Suprapubic skin (tissue), 4 donors: ENCODE measurements around the gene TMEM245. TPM values are rescaled to one million over a fixed set of nuclear protein-coding genes. Genes with fewer than 3 reads are reported as not detected.

ENCODE experiments used
- DNase-seq, 2 donors: peaks; one replicate each; pipeline ENCODE4 v3.0.0-alpha.2; 2019; ENCODE audit warnings: low spot score in 2 of 2
- H3K27ac ChIP-seq: fragments of 200-600 bp; sonication (generic); one replicate; pipeline ENCODE4 v1.5.1; 2019
- H3K27me3 ChIP-seq: fragments of 200-600 bp; sonication (generic); one replicate; pipeline ENCODE4 v1.5.1; 2019
- H3K36me3 ChIP-seq: fragments of 200-600 bp; sonication (generic); one replicate; pipeline ENCODE4 v1.5.1; 2019
- H3K4me1 ChIP-seq: fragments of 200-600 bp; sonication (generic); one replicate; pipeline ENCODE4 v1.5.1; 2019
- H3K4me3 ChIP-seq: fragments of 200-600 bp; sonication (generic); one replicate; pipeline ENCODE4 v1.5.1; 2019; ENCODE audit warnings: mild to moderate bottlenecking
- H3K9me3 ChIP-seq: fragments of 200-600 bp; sonication (generic); one replicate; pipeline ENCODE4 v1.5.1; 2019
- CTCF ChIP-seq, 2 donors: fragments of 200-600 bp in 1 of 2; fragments of 450-650 bp in 1 of 2; sonication (generic) in 1 of 2; IDR thresholded peaks; one replicate each; pipeline ENCODE4 v1.5.1; 2016 to 2019; ENCODE audit warnings: antibody characterized with exemption in 2 of 2, mild to moderate bottlenecking in 1 of 2, moderate library complexity in 1 of 2
- EP300 ChIP-seq: sonication (generic); formaldehyde crosslinking; IDR thresholded peaks from one replicate; pipeline ENCODE4 v1.6.1; 2017; ENCODE audit warnings: antibody characterized with exemption
- POLR2A ChIP-seq, 2 donors: fragments of 450-650 bp; IDR thresholded peaks; one replicate each; pipeline ENCODE4 v1.6.1; 2017; ENCODE audit warnings: antibody characterized with exemption in 2 of 2, mild to moderate bottlenecking in 2 of 2, moderate library complexity in 2 of 2
- POLR2AphosphoS5 ChIP-seq, 3 donors: sonication (generic); formaldehyde crosslinking; IDR thresholded peaks; one replicate each; pipeline ENCODE4 v1.6.1; 2017; ENCODE audit warnings: antibody characterized with exemption in 3 of 3
- WGBS: methylation state at CpG from one replicate; pipeline ENCODE4 v1.1.5; 2018; 5-methylcytosine and 5-hydroxymethylcytosine counted together
- total RNA-seq, 4 donors: library from RNA; depleted of rRNA; stranded (reverse); fragments of >200 nt; gene quantifications; one replicate each; pipeline ENCODE4 v1.1.0, GENCODE V29; 2016

The TMEM245 gene
- total RNA-seq, 4 donors from 2014 or later, result 38.6 to 58.9 (median 54.3) TPM

GRCh38 chr9:109016132-109016531 lies 103.6 kb downstream of the TMEM245 start:
- TF ChIP-seq POLR2A (IDR thresholded peaks at IDR 0.05) (no peak), POLR2AphosphoS5 (IDR thresholded peaks at IDR 0.05) (no peak), CTCF (IDR thresholded peaks at IDR 0.05) (no peak), EP300 (no peak)
- Histone ChIP-seq H3K36me3 (peaks cover 5% of the 10 kb centered on the region), H3K9me3 (no peaks in the 10 kb centered on the region), H3K27ac (no peak overlapping the region), H3K4me1 (peaks cover 38% of the 10 kb centered on the region), H3K27me3 (no peaks in the 10 kb centered on the region), H3K4me3 (no peak overlapping the region)
- WGBS, result 80% methylated on average over 1 of the region's 1 CpG
- DNase-seq, result no peak

GRCh38 chr9:109014608-109015280 lies 105.0 kb downstream of the TMEM245 start:
- Histone ChIP-seq H3K36me3 (no peaks in the 10 kb centered on the region), H3K27me3 (no peaks in the 10 kb centered on the region), H3K9me3 (no peaks in the 10 kb centered on the region), H3K27ac (peak overlapping the region; percentile 95), H3K4me1 (peaks cover 41% of the 10 kb centered on the region), H3K4me3 (no peak overlapping the region)
- TF ChIP-seq POLR2AphosphoS5 (IDR thresholded peaks at IDR 0.05) (no peak), CTCF (IDR thresholded peaks at IDR 0.05) (no peak), EP300 (no peak), POLR2A (IDR thresholded peaks at IDR 0.05) (no peak)
- DNase-seq, result no peak
- 84% methylated on average over 7 of the region's 7 CpGs for WGBS

- no peak for TF ChIP-seq EP300
- TF ChIP-seq POLR2A (IDR thresholded peaks at IDR 0.05), result no peak
- TF ChIP-seq CTCF (IDR thresholded peaks at IDR 0.05), result no peak
- TF ChIP-seq POLR2AphosphoS5 (IDR thresholded peaks at IDR 0.05), result no peak
- DNase-seq, result no peak
- H3K4me3 ChIP-seq, result peak overlapping the region; percentile 90
- peak overlapping the region; percentile 95 for H3K27ac ChIP-seq
- peaks cover 41% of the 10 kb centered on the region for H3K4me1 ChIP-seq
- no peaks in the 10 kb centered on the region for H3K27me3 ChIP-seq
- H3K9me3 ChIP-seq, result no peaks in the 10 kb centered on the region
- 15% methylated on average over 16 of the region's 19 CpGs for WGBS
- H3K36me3 ChIP-seq, result no peaks in the 10 kb centered on the region
Measured at GRCh38 chr9:109013679-109014607, 105.8 kb downstream of the TMEM245 start.

DNA sequence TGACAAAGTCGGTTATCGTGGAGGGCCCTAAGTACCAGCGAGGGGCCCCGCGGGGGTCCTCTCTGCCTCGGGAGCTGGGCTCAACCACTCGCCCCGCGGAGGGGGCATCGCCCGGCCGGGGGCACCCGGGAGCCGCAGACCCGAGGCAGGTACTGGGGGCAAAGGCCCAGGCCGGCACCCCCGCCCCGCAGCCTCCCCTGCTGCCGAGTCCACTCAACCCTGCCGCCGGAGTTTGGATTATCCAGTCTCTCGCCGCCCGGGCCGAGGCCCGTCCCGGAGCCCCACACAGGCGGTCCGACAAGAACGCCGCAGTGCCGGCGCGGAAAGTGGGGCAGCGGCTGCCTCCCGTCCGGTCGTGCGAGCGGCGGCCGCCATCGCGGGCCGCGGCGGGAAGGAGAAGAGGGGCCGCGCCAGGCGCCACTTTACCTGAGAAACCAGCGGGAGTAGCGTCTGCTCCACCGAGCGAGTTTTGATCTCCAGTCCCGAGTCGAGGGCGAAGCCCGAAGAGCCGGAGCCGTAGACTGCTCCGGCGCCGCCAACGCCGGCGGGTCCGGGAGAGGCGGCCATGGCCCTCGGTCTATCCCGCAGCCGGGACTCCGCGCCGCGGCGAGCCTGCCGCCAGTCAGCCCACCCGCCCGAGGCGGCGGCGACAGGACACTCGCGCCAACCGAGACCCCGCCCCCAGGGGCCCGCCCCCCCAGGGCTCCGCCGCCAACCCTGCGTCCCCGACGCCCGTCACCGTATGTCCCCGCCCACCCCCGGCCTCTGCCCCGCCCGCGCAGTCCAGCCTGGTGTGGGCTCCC lies 106.7 kb downstream of the TMEM245 start, which contains the start of gene CTNNAL1:
CTNNAL1 (minus strand) TSS at position 624 of the 803 bp plus-strand sequence; CDS start at position 567, 57 bp downstream.
- TF ChIP-seq POLR2AphosphoS5 (IDR thresholded peaks at IDR 0.05) (peak in 1 of 3 donors; percentile 30), POLR2A (IDR thresholded peaks at IDR 0.05) (peak in 1 of 2 donors; percentile 58), EP300 (no peak)
- peak; percentile 97 for DNase-seq
- Histone ChIP-seq H3K27ac (peak within 1 kb of the TSS; percentile 95), H3K27me3 (no peaks in the 10 kb centered on the region), H3K36me3 (no peaks in the 10 kb centered on the region), H3K9me3 (no peaks in the 10 kb centered on the region), H3K4me1 (peaks cover 41% of the 10 kb centered on the region), H3K4me3 (peak within 1 kb of the TSS; percentile 90)
- 0% methylated on average over 1 of the region's 99 CpGs for WGBS
